ENCODE measurements around the gene PNMT.

PNMT gene

GRCh38 chr17:39658346-39658745 lies 9.9 kb upstream of the PNMT start:
- no peak for DNase-seq

- DNase-seq, result no peak
These were observed 9.5 kb upstream of the PNMT start for GRCh38 chr17:39658760-39659159.

GRCh38 chr17:39659279-39660010 lies 8.8 kb upstream of the PNMT start:
- DNase-seq, result no peak

GRCh38 chr17:39660011-39660360 lies 8.3 kb upstream of the PNMT start:
- DNase-seq, result no peak

- DNase-seq, result no peak
These were observed 7.6 kb upstream of the PNMT start for GRCh38 chr17:39660397-39661385.

- no peak for DNase-seq
These were observed 6.3 kb upstream of the PNMT start for GRCh38 chr17:39661744-39662541.

- DNase-seq, result no peak
These were observed 5.5 kb upstream of the PNMT start for GRCh38 chr17:39662551-39663339.

GRCh38 chr17:39663340-39663687 lies 4.9 kb upstream of the PNMT start:
- no peak for DNase-seq

GRCh38 chr17:39663688-39664580 lies 4.3 kb upstream of the PNMT start:
- no peak for DNase-seq

GRCh38 chr17:39664581-39665561 lies 3.4 kb upstream of the PNMT start, which contains the start of gene TCAP:
Gene TCAP, plus strand, starts transcription at chr17:39665349. Its CDS starts 11 bp downstream, at chr17:39665360.
- DNase-seq, result no peak

GRCh38 chr17:39665642-39666224 lies 2.5 kb upstream of the PNMT start:
- DNase-seq, result no peak

GRCh38 chr17:39666231-39666600 lies 2.0 kb upstream of the PNMT start:
- no peak for DNase-seq

- DNase-seq, result no peak
These were observed 1.5 kb upstream of the PNMT start for GRCh38 chr17:39666601-39667261.

- DNase-seq, result no peak
These were observed 850 bp upstream of the PNMT start for GRCh38 chr17:39667262-39667944.

GRCh38 chr17:39669897-39670735 lies 1.9 kb downstream of the PNMT start:
- DNase-seq, result no peak

- no peak for DNase-seq
These were observed 2.5 kb downstream of the PNMT start for GRCh38 chr17:39670746-39671145.

Measured in activated CD4-positive, alpha-beta T cell treated with anti-CD3 and anti-CD28 coated beads, Interleukin-10, Interleukin-2, amounts not matched to agents 100 ng/mL and 50 ng/mL, durations not matched to agents 16 hours and 8 hours (primary cell).